Measurements from ENCODE around the gene TNFRSF6B.

The TNFRSF6B gene

GRCh38 chr20:63695424-63696305, 787 bp upstream of the TNFRSF6B start:
- H3K4me3 ChIP-seq (ENCODE audit: low read depth, low read length), result no peak overlapping the region
- no peak for TF ChIP-seq CTCF (IDR thresholded peaks at IDR 0.05; ENCODE audit: low read depth, low read length)

DNA sequence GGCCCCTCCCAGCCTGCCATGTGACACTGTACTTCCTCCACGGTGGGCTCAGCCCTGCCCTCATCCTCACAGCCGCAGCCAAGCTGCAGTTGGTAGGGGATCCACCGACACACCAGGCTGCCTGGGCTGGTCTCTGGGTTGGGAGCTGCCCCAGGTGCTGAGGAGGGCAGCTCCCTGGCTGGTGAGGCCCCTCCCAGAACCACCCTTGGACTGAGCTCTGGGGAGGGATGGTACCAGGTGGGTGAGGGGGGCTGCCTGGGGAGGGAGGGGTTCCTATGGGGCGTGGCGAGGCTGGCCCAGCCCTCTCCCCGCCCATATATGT, 185 bp upstream of the TNFRSF6B start:
- TF ChIP-seq CTCF (IDR thresholded peaks at IDR 0.05; ENCODE audit: low read depth, low read length), result no peak
- no peak overlapping the region for H3K4me3 ChIP-seq (ENCODE audit: low read depth, low read length)

- no peak overlapping the region for H3K4me3 ChIP-seq (ENCODE audit: low read depth, low read length)
- no peak for TF ChIP-seq CTCF (IDR thresholded peaks at IDR 0.05; ENCODE audit: low read depth, low read length)
Measured at GRCh38 chr20:63697357-63697867, 960 bp downstream of the TNFRSF6B start.

DNA sequence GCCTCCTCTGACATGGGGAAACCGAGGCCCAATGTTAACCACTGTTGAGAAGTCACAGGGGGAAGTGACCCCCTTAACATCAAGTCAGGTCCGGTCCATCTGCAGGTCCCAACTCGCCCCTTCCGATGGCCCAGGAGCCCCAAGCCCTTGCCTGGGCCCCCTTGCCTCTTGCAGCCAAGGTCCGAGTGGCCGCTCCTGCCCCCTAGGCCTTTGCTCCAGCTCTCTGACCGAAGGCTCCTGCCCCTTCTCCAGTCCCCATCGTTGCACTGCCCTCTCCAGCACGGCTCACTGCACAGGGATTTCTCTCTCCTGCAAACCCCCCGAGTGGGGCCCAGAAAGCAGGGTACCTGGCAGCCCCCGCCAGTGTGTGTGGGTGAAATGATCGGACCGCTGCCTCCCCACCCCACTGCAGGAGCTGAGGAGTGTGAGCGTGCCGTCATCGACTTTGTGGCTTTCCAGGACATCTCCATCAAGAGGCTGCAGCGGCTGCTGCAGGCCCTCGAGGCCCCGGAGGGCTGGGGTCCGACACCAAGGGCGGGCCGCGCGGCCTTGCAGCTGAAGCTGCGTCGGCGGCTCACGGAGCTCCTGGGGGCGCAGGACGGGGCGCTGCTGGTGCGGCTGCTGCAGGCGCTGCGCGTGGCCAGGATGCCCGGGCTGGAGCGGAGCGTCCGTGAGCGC, 1.6 kb downstream of the TNFRSF6B start:
- no peak for TF ChIP-seq CTCF (IDR thresholded peaks at IDR 0.05; ENCODE audit: low read depth, low read length)
- no peak overlapping the region for H3K4me3 ChIP-seq (ENCODE audit: low read depth, low read length)

DNA sequence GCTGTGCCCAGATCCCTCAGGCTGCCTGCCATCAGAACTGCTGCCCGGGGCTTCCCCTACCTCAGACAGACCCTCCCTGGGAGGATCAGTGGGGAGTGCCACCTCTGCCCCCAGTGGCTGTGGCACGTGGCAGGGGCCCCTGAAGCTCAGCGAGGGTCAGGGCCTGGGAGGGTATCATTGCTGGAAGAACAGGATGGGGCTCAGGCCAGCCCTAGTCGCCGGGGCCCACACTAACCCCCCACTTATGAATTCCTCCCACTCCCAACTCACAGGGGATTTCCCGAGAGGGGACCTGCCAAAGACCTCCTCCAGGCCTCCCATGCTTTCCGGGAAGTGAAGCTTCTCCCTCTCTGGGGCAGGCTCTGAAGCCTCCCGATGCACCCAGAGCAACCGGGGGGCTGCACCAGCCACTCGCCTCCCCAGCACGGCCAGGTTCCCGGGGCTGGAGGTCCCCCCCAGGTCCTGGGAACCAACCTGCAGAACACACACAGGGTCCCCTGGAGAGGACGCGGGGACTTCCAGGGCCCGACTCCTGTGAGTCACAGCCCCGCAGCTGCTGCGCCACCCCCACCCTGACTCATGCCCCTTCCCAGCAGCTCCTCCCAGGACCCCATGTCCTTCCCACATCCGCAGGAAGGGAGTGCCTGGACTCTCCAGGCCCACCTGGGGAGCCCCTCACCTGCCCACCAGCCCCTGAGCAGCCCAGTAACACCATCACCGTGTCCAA, 2.5 kb downstream of the TNFRSF6B start:
- peak overlapping the region; percentile 30; the same call in 1 of the 2 replicates for H3K4me3 ChIP-seq (ENCODE audit: low read depth, low read length)
- no peak for TF ChIP-seq CTCF (IDR thresholded peaks at IDR 0.05; ENCODE audit: low read depth, low read length)

GRCh38 chr20:63699466-63700198, 3.2 kb downstream of the TNFRSF6B start:
- no peak for TF ChIP-seq CTCF (IDR thresholded peaks at IDR 0.05; ENCODE audit: low read depth, low read length)
- H3K4me3 ChIP-seq (ENCODE audit: low read depth, low read length), result no peak overlapping the region
